ENCODE results near the gene CTTNBP2.

DNA sequence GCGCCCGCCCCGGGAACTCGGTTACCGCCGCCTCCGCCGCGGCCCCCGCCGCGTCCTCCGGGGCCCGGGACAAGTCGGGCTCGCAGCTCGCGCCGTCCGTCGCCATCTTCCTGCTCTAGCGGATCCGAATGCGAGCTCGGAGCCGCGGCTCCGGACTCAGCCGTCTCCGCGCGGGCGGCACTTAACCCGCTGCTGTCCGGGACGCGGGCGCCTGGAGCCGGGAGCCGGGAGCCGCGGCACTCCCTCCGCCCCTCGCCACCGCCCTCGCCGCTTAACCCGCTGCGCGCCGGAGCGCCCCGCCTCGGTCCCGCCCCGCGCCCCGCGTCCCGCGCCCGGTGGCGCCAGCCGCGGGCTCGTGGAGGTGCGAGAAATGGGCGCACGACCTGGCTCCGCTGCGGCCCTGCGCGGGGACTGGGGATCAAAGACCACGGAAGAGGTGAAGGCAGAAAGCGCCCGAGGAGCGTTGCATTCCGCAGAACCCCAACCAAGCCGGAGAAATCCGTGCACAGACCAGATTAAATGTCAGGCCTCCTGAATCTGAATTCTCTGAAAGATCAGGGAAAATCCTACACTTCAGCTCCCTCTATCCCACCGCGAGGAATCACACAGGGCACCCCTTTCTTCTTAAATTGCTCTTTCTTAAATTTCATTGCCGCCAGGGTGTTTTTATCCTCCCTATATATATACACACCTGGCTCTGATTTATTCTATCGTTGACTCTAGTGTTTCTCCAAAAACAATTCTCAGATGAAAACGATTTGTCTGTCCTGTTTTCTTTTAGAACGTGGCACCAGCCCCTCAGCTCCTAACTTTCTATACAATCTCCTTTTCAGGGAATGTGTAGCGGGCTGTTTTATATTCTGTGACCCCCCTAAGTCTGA is at the start of gene CTTNBP2:
- TF ChIP-seq BRCA1 (IDR thresholded peaks at IDR 0.05; ENCODE audit: low read depth, low read length): no peak
- TF ChIP-seq MEF2A (IDR thresholded peaks at IDR 0.05; ENCODE audit: insufficient read depth, low read depth, low read length): no peak
- TF ChIP-seq, protein P1, sequence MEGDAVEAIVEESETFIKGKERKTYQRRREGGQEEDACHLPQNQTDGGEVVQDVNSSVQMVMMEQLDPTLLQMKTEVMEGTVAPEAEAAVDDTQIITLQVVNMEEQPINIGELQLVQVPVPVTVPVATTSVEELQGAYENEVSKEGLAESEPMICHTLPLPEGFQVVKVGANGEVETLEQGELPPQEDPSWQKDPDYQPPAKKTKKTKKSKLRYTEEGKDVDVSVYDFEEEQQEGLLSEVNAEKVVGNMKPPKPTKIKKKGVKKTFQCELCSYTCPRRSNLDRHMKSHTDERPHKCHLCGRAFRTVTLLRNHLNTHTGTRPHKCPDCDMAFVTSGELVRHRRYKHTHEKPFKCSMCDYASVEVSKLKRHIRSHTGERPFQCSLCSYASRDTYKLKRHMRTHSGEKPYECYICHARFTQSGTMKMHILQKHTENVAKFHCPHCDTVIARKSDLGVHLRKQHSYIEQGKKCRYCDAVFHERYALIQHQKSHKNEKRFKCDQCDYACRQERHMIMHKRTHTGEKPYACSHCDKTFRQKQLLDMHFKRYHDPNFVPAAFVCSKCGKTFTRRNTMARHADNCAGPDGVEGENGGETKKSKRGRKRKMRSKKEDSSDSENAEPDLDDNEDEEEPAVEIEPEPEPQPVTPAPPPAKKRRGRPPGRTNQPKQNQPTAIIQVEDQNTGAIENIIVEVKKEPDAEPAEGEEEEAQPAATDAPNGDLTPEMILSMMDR (IDR thresholded peaks at IDR 0.05 in 2 of 3, conservative IDR thresholded peaks at IDR 0.05 in 1 of 3; ENCODE audit: control insufficient read depth in 2 of 3, extremely low read depth in 1 of 3, insufficient read depth in 1 of 3, low read depth in 3 of 3, low read length in 3 of 3): no peak
- no peak for TF ChIP-seq BHLHE40 (IDR thresholded peaks at IDR 0.05; ENCODE audit: borderline replicate concordance in 1 of 2, low read depth in 2 of 2, low read length in 1 of 2)
- no peak for TF ChIP-seq IRF4 (IDR thresholded peaks at IDR 0.05; ENCODE audit: low read depth, low read length)
- no peak for TF ChIP-seq EZH2 (IDR thresholded peaks at IDR 0.05; ENCODE audit: borderline replicate concordance, control insufficient read depth, low read depth, low read length)
- TF ChIP-seq SREBF2 (IDR thresholded peaks at IDR 0.05; ENCODE audit: low read length): no peak
- TF ChIP-seq CBX5 (IDR thresholded peaks at IDR 0.05; ENCODE audit: low read depth): no peak
- TF ChIP-seq, protein P2, sequence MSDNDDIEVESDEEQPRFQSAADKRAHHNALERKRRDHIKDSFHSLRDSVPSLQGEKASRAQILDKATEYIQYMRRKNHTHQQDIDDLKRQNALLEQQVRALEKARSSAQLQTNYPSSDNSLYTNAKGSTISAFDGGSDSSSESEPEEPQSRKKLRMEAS (IDR thresholded peaks at IDR 0.05; ENCODE audit: low read depth, low read length): no peak
